WTC11 (cell line): Measurements from ENCODE around the gene GALNT7. TPM values are rescaled to one million over a fixed set of nuclear protein-coding genes. Genes with fewer than 3 reads are reported as not detected.

ENCODE experiments used
- ATF1 ChIP-seq: sonication (generic); formaldehyde crosslinking; IDR thresholded peaks from 2 replicates; pipeline ENCODE4 v1.8.1; 2023; ENCODE audit warnings: mild to moderate bottlenecking, moderate library complexity, missing genetic modification reagents
- ELF4 ChIP-seq: sonication (generic); formaldehyde crosslinking; IDR thresholded peaks from 2 replicates; pipeline ENCODE4 v1.8.1; 2022; ENCODE audit warnings: low read depth, mild to moderate bottlenecking, moderate library complexity, missing genetic modification reagents
- FOXP4 ChIP-seq: sonication (generic); formaldehyde crosslinking; IDR thresholded peaks from 2 replicates; pipeline ENCODE4 v1.8.0; 2022; ENCODE audit warnings: mild to moderate bottlenecking, missing genetic modification reagents
- NR2C2 ChIP-seq: sonication (generic); formaldehyde crosslinking; IDR thresholded peaks from 2 replicates; pipeline ENCODE4 v1.8.0; 2022; ENCODE audit warnings: mild to moderate bottlenecking, missing genetic modification reagents
- NR3C1 ChIP-seq: sonication (generic); formaldehyde crosslinking; conservative IDR thresholded peaks from 2 replicates; pipeline ENCODE4 v1.8.1; 2023; ENCODE audit warnings: low read depth, mild to moderate bottlenecking, missing genetic modification reagents
- OVOL2 ChIP-seq: fragments of 250-450 bp; sonication (Bioruptor Pico); IDR thresholded peaks from 2 replicates; pipeline ENCODE4 v1.9.0; 2021; ENCODE audit warnings: mild to moderate bottlenecking, borderline replicate concordance
- RORB ChIP-seq: fragments of 250-450 bp; sonication (Bioruptor Pico); IDR thresholded peaks from 2 replicates; pipeline ENCODE4 v1.9.0; 2021; ENCODE audit warnings: mild to moderate bottlenecking
- STAT6 ChIP-seq: sonication (generic); formaldehyde crosslinking; conservative IDR thresholded peaks from 2 replicates; pipeline ENCODE4 v1.8.1; 2023; ENCODE audit warnings: mild to moderate bottlenecking, low read depth, missing genetic modification reagents, moderate library complexity
- TEAD4 ChIP-seq: sonication (generic); formaldehyde crosslinking; IDR thresholded peaks from 2 replicates; pipeline ENCODE4 v1.8.0; 2022; ENCODE audit warnings: mild to moderate bottlenecking, missing genetic modification reagents
- ZBTB43 ChIP-seq: sonication (generic); formaldehyde crosslinking; IDR thresholded peaks from 2 replicates; pipeline ENCODE4 v1.8.1; 2023; ENCODE audit warnings: mild to moderate bottlenecking, missing genetic modification reagents
- ZNF121 ChIP-seq: sonication (generic); formaldehyde crosslinking; IDR thresholded peaks from 2 replicates; pipeline ENCODE4 v1.8.0; 2023; ENCODE audit warnings: missing genetic modification reagents
- ZNF138 ChIP-seq: sonication (generic); formaldehyde crosslinking; conservative IDR thresholded peaks from 2 replicates; pipeline ENCODE4 v1.8.1; 2022; ENCODE audit warnings: mild to moderate bottlenecking, moderate library complexity, missing genetic modification reagents
- ZNF232 ChIP-seq: sonication (generic); formaldehyde crosslinking; IDR thresholded peaks from 2 replicates; pipeline ENCODE4 v1.8.0; 2022; ENCODE audit warnings: mild to moderate bottlenecking, missing genetic modification reagents
- ZNF416 ChIP-seq: fragments of 250-450 bp; sonication (Bioruptor Pico); IDR thresholded peaks from 2 replicates; pipeline ENCODE4 v1.9.0; 2021; ENCODE audit warnings: mild to moderate bottlenecking, inconsistent platforms
- ZNF425 ChIP-seq: fragments of 250-450 bp; sonication (Bioruptor Pico); conservative IDR thresholded peaks from 2 replicates; pipeline ENCODE4 v1.9.0; 2021; ENCODE audit warnings: mild to moderate bottlenecking
- ZNF532 ChIP-seq: fragments of 250-450 bp; sonication (Bioruptor Pico); IDR thresholded peaks from 2 replicates; pipeline ENCODE4 v1.9.0; 2021; ENCODE audit warnings: mild to moderate bottlenecking, borderline replicate concordance
- total RNA-seq: library from RNA; stranded (reverse); gene quantifications from 3 replicates; pipeline ENCODE4 v1.2.3, GENCODE V29; 2021
- TF ChIP-seq, protein P1 (sequence below): sonication (generic); formaldehyde crosslinking; IDR thresholded peaks from 2 replicates; pipeline ENCODE4 v1.8.0; 2022; ENCODE audit warnings: mild to moderate bottlenecking, missing genetic modification reagents
- TF ChIP-seq, protein P2 (sequence below): sonication (generic); formaldehyde crosslinking; IDR thresholded peaks from 2 replicates; pipeline ENCODE4 v1.8.1; 2022; ENCODE audit warnings: mild to moderate bottlenecking, missing genetic modification reagents, moderate library complexity, borderline replicate concordance
- TF ChIP-seq, protein P3 (sequence below): fragments of 250-450 bp; sonication (Bioruptor Pico); IDR thresholded peaks from 2 replicates; pipeline ENCODE4 v1.9.0; 2021; ENCODE audit warnings: mild to moderate bottlenecking

The GALNT7 gene
- total RNA-seq, 1 experiment from 2014 or later, result 86.9 TPM

- TF ChIP-seq ZBTB43 (CRISPR knock-in tag), result 0 out of 2 replicates have a peak, but pooled peaks have one; percentile 59
- no peak for TF ChIP-seq STAT6 (CRISPR knock-in tag)
- TF ChIP-seq ELF4 (CRISPR knock-in tag), result no peak
- TF ChIP-seq, protein P1, sequence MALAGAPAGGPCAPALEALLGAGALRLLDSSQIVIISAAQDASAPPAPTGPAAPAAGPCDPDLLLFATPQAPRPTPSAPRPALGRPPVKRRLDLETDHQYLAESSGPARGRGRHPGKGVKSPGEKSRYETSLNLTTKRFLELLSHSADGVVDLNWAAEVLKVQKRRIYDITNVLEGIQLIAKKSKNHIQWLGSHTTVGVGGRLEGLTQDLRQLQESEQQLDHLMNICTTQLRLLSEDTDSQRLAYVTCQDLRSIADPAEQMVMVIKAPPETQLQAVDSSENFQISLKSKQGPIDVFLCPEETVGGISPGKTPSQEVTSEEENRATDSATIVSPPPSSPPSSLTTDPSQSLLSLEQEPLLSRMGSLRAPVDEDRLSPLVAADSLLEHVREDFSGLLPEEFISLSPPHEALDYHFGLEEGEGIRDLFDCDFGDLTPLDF (CRISPR knock-in tag), result peak; percentile 86
- 0 out of 2 replicates have a peak, but pooled peaks have one; percentile 24 for TF ChIP-seq TEAD4 (CRISPR knock-in tag)
- TF ChIP-seq ZNF121, result no peak
- 0 out of 2 replicates have a peak, but pooled peaks have one; percentile 35 for TF ChIP-seq FOXP4 (CRISPR knock-in tag)
- TF ChIP-seq RORB (CRISPR knock-in tag), result no peak
- peak; percentile 60; the same call in 1 of the 2 replicates for TF ChIP-seq ZNF532
- TF ChIP-seq, protein P2, sequence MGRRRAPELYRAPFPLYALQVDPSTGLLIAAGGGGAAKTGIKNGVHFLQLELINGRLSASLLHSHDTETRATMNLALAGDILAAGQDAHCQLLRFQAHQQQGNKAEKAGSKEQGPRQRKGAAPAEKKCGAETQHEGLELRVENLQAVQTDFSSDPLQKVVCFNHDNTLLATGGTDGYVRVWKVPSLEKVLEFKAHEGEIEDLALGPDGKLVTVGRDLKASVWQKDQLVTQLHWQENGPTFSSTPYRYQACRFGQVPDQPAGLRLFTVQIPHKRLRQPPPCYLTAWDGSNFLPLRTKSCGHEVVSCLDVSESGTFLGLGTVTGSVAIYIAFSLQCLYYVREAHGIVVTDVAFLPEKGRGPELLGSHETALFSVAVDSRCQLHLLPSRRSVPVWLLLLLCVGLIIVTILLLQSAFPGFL (CRISPR knock-in tag), result 0 out of 2 replicates have a peak, but pooled peaks have one; percentile 75
- TF ChIP-seq OVOL2, result no peak
- no peak for TF ChIP-seq ZNF425 (CRISPR knock-in tag)
- TF ChIP-seq ATF1 (CRISPR knock-in tag), result no peak
- no peak for TF ChIP-seq ZNF138 (CRISPR knock-in tag)
- no peak; the same call in 1 of the 2 replicates for TF ChIP-seq NR3C1
- TF ChIP-seq ZNF232 (CRISPR knock-in tag), result peak; percentile 93; the same call in 1 of the 2 replicates
- TF ChIP-seq, protein P3, sequence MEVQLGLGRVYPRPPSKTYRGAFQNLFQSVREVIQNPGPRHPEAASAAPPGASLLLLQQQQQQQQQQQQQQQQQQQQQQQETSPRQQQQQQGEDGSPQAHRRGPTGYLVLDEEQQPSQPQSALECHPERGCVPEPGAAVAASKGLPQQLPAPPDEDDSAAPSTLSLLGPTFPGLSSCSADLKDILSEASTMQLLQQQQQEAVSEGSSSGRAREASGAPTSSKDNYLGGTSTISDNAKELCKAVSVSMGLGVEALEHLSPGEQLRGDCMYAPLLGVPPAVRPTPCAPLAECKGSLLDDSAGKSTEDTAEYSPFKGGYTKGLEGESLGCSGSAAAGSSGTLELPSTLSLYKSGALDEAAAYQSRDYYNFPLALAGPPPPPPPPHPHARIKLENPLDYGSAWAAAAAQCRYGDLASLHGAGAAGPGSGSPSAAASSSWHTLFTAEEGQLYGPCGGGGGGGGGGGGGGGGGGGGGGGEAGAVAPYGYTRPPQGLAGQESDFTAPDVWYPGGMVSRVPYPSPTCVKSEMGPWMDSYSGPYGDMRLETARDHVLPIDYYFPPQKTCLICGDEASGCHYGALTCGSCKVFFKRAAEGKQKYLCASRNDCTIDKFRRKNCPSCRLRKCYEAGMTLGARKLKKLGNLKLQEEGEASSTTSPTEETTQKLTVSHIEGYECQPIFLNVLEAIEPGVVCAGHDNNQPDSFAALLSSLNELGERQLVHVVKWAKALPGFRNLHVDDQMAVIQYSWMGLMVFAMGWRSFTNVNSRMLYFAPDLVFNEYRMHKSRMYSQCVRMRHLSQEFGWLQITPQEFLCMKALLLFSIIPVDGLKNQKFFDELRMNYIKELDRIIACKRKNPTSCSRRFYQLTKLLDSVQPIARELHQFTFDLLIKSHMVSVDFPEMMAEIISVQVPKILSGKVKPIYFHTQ, result no peak; the same call in 1 of the 2 replicates
- no peak for TF ChIP-seq NR2C2 (CRISPR knock-in tag)
- TF ChIP-seq ZNF416, result 0 out of 2 replicates have a peak, but pooled peaks have one; percentile 19
Measured at GRCh38 chr4:173334085-173334890, 165.7 kb downstream of the GALNT7 start, which contains the start of gene HMGB2 (continued).
